GM18508 (cell line): ENCODE results near the gene HSPG2.

Experiments used
- ATAC-seq: cut with Tn5 transposase; IDR thresholded peaks from one replicate; pipeline ENCODE4 v1.9.1; 2021; ENCODE audit warnings: moderate number of reproducible peaks; ENCODE audit not compliant: insufficient read depth, unreplicated experiment

Gene HSPG2

GRCh38 chr1:21901473-21901847, 35.6 kb downstream of the HSPG2 start:
- no peak for ATAC-seq

- no peak for ATAC-seq
Observed at GRCh38 chr1:21900766-21901472, 36.2 kb downstream of the HSPG2 start.

- no peak for ATAC-seq
Observed at GRCh38 chr1:21899987-21900386, 37.1 kb downstream of the HSPG2 start.

GRCh38 chr1:21899267-21899810, 37.8 kb downstream of the HSPG2 start:
- ATAC-seq: no peak

- ATAC-seq: no peak
Observed at GRCh38 chr1:21898326-21899200, 38.5 kb downstream of the HSPG2 start.

GRCh38 chr1:21897844-21898243, 39.3 kb downstream of the HSPG2 start:
- no peak for ATAC-seq

GRCh38 chr1:21896652-21897532, 40.2 kb downstream of the HSPG2 start:
- ATAC-seq: no peak

- ATAC-seq: no peak
Observed at GRCh38 chr1:21896026-21896425, 41.1 kb downstream of the HSPG2 start.

- no peak for ATAC-seq
Observed at GRCh38 chr1:21894034-21894881, 42.9 kb downstream of the HSPG2 start.

GRCh38 chr1:21893046-21893805, 43.9 kb downstream of the HSPG2 start:
- no peak for ATAC-seq

GRCh38 chr1:21891621-21892479, 45.3 kb downstream of the HSPG2 start:
- no peak for ATAC-seq

GRCh38 chr1:21891081-21891480, 46.0 kb downstream of the HSPG2 start:
- ATAC-seq: no peak

- ATAC-seq: no peak
Observed at GRCh38 chr1:21888500-21888899, 48.6 kb downstream of the HSPG2 start.

GRCh38 chr1:21887796-21888195, 49.3 kb downstream of the HSPG2 start:
- no peak for ATAC-seq

GRCh38 chr1:21887216-21887736, 49.8 kb downstream of the HSPG2 start:
- ATAC-seq: no peak

- ATAC-seq: no peak
Observed at GRCh38 chr1:21886486-21887215, 50.5 kb downstream of the HSPG2 start.
